Cardiac fibroblast (primary cell): ENCODE results near the gene FSCN2.

Experiments
- DNase-seq, 2 donors: peaks; one replicate each; pipeline versions ENCODE4 v3.0.0 to v3.0.0-alpha.2; 2010; ENCODE audit warnings: low read depth in 2 of 2
- H3K4me3 ChIP-seq, 2 donors: replicated peaks in 1 of 2; 1 replicate in 1 of 2; 2 replicates in 1 of 2; pipeline ENCODE4 v1.5.1; 2011; ENCODE audit warnings: low read depth in 2 of 2, low read length in 2 of 2, mild to moderate bottlenecking in 2 of 2, moderate library complexity in 1 of 2
- TF ChIP-seq, protein P1 (sequence below): IDR thresholded peaks from one replicate; pipeline ENCODE4 v1.5.1; 2011; ENCODE audit warnings: low read depth, mild to moderate bottlenecking, low read length, inconsistent platforms

The FSCN2 gene

GRCh38 chr17:81509972-81510784 lies 18.0 kb upstream of the FSCN2 start:
- TF ChIP-seq, protein P1, sequence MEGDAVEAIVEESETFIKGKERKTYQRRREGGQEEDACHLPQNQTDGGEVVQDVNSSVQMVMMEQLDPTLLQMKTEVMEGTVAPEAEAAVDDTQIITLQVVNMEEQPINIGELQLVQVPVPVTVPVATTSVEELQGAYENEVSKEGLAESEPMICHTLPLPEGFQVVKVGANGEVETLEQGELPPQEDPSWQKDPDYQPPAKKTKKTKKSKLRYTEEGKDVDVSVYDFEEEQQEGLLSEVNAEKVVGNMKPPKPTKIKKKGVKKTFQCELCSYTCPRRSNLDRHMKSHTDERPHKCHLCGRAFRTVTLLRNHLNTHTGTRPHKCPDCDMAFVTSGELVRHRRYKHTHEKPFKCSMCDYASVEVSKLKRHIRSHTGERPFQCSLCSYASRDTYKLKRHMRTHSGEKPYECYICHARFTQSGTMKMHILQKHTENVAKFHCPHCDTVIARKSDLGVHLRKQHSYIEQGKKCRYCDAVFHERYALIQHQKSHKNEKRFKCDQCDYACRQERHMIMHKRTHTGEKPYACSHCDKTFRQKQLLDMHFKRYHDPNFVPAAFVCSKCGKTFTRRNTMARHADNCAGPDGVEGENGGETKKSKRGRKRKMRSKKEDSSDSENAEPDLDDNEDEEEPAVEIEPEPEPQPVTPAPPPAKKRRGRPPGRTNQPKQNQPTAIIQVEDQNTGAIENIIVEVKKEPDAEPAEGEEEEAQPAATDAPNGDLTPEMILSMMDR = no peak
- peak in 1 of 2 donors; percentile 46 for DNase-seq
- peak overlapping the region; percentile 86 to 91 for H3K4me3 ChIP-seq

- DNase-seq = peak in 1 of 2 donors; percentile 49
- TF ChIP-seq, protein P1 = no peak
- H3K4me3 ChIP-seq = peak overlapping the region; percentile 86 to 91
Observed at GRCh38 chr17:81510785-81511553, 17.2 kb upstream of the FSCN2 start.

DNA sequence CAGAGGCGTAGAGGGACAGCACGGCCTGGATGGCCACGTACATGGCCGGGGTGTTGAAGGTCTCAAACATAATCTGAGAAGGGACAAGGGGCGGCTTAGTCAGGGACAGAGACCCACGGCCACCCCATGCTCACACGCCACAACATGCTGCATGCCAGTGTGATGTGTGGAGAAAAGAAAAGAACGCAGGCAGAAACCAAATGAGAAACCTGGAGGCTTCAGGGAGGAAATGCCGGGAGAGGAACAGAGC lies 16.7 kb upstream of the FSCN2 start:
- peak overlapping the region; percentile 86 to 91 for H3K4me3 ChIP-seq
- TF ChIP-seq, protein P1 = no peak
- no peak for DNase-seq

DNA sequence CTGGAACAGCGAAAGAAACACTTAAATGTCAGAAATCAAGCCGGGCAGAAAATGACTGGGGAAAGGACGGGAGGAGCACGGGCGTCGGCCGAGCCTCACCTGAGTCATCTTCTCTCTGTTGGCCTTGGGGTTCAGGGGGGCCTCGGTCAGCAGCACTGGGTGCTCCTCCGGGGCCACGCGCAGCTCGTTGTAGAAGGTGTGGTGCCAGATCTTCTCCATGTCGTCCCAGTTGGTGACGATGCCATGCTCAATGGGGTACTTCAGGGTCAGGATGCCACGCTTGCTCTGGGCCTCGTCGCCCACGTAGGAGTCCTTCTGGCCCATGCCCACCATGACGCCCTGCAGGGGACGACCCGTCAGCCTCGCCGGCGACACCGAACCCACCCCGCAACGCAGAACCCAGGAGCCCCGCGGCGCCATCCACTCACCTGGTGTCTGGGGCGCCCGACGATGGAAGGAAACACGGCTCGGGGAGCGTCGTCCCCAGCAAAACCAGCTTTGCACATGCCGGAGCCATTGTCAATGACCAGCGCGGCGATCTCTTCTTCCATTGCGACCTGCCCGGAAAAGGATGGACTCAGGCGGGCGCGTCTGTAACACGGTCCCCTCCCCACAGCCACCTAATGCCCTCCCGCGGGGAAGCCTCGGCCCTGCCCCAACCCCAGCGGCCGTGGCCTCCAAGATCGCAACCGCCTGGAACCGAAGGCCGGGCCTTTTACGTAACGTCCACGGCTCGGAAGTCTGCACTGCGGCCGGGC lies 16.2 kb upstream of the FSCN2 start:
- TF ChIP-seq, protein P1 = no peak
- H3K4me3 ChIP-seq = peak overlapping the region; percentile 86 to 91
- DNase-seq = peak; percentile 29 to 46

- TF ChIP-seq, protein P1 = no peak
- peak within 1 kb of the TSS; percentile 86 to 91 for H3K4me3 ChIP-seq
- peak; percentile 94 to 96 for DNase-seq
Observed at GRCh38 chr17:81512562-81513371, 15.4 kb upstream of the FSCN2 start, which contains the start of gene ACTG1. Gene ACTG1, minus strand, starts transcription at chr17:81512799. Its CDS starts 445 bp downstream, at chr17:81512354.

GRCh38 chr17:81513372-81513752 lies 14.8 kb upstream of the FSCN2 start:
- TF ChIP-seq, protein P1 = no peak
- DNase-seq = peak; percentile 63 to 69
- peak overlapping the region; percentile 45 to 58 for H3K4me3 ChIP-seq
